GM21390 (cell line): ENCODE results near the gene UBASH3A.

ENCODE experiments used
- ATAC-seq: cut with Tn5 transposase; IDR thresholded peaks from one replicate; pipeline ENCODE4 v1.9.1; 2021; ENCODE audit not compliant: unreplicated experiment

The UBASH3A gene

GRCh38 chr21:42481169-42481568 lies 77.5 kb downstream of the UBASH3A start:
- ATAC-seq, result no peak

GRCh38 chr21:42484966-42485365 lies 81.3 kb downstream of the UBASH3A start:
- no peak for ATAC-seq

- ATAC-seq, result no peak
These were observed 82.4 kb downstream of the UBASH3A start for GRCh38 chr21:42486072-42486471.

GRCh38 chr21:42486531-42486930 lies 82.8 kb downstream of the UBASH3A start:
- ATAC-seq, result no peak

- ATAC-seq, result no peak
These were observed 85.4 kb downstream of the UBASH3A start for GRCh38 chr21:42489006-42489563.

GRCh38 chr21:42489991-42490390 lies 86.3 kb downstream of the UBASH3A start:
- ATAC-seq, result no peak

- ATAC-seq, result no peak
These were observed 87.0 kb downstream of the UBASH3A start for GRCh38 chr21:42490720-42491119.

- ATAC-seq, result no peak
These were observed 87.6 kb downstream of the UBASH3A start for GRCh38 chr21:42491328-42491727.

- no peak for ATAC-seq
These were observed 88.5 kb downstream of the UBASH3A start for GRCh38 chr21:42492201-42492600.

GRCh38 chr21:42493109-42494060 lies 89.7 kb downstream of the UBASH3A start:
- ATAC-seq, result no peak

- no peak for ATAC-seq
These were observed 91.3 kb downstream of the UBASH3A start for GRCh38 chr21:42495027-42495426.

GRCh38 chr21:42495765-42496119 lies 92.0 kb downstream of the UBASH3A start:
- ATAC-seq, result peak; percentile 11

GRCh38 chr21:42496120-42496838 lies 92.6 kb downstream of the UBASH3A start, which contains the start of gene RSPH1:
TSS of gene RSPH1 (minus strand) at chr21:42496224. CDS start at chr21:42496186, 38 bp downstream.
- ATAC-seq, result peak; percentile 96

GRCh38 chr21:42496839-42497202 lies 93.1 kb downstream of the UBASH3A start:
- ATAC-seq, result no peak
